Common myeloid progenitor, CD34-positive (primary cell): ENCODE data around the gene RAP2B.
A peak's percentile ranks its signal among the peaks of the same experiment; 100 is the strongest.

ENCODE experiments used
- CTCF ChIA-PET: fragments of 350-600 bp; sonication (Branson Sonifier 250); formaldehyde crosslinking; loops from one replicate; lab custom pipeline; 2021; ENCODE audit warnings: antibody characterized with exemption; lab: Charles Lee
- POLR2A ChIA-PET: fragments of 350-600 bp; sonication (Branson Sonifier 250); formaldehyde crosslinking; loops from one replicate; lab custom pipeline; 2021; ENCODE audit warnings: antibody characterized with exemption; lab: Charles Lee
- DNase-seq, 3 donors: peaks; one replicate each; pipeline versions ENCODE4 v3.0.0 to v3.0.0-alpha.2; 2013
- H3K27ac ChIP-seq, 2 experiments: 1 replicate in 1 of 2; 2 replicates in 1 of 2; pipeline ENCODE4 v1.7.0; 2013; ENCODE audit warnings: inconsistent platforms in 2 of 2, low read length in 2 of 2, mild to moderate bottlenecking in 2 of 2, low read depth in 1 of 2, moderate library complexity in 1 of 2; ENCODE audit not compliant: severe bottlenecking in 2 of 2, insufficient read depth in 1 of 2, poor library complexity in 1 of 2
- H3K27me3 ChIP-seq, 5 experiments: replicated peaks in 2 of 5; 1 replicate in 3 of 5; 2 replicates in 2 of 5; pipeline versions ENCODE4 v1.6.1 to v1.7.0; 2013; ENCODE audit warnings: low read length in 4 of 5, mild to moderate bottlenecking in 2 of 5, moderate library complexity in 2 of 5, inconsistent platforms in 1 of 5; ENCODE audit not compliant: insufficient read depth in 5 of 5, control insufficient read depth in 4 of 5
- H3K36me3 ChIP-seq, 4 experiments: 1 replicate in 2 of 4; 2 replicates in 2 of 4; pipeline versions ENCODE4 v1.6.1 to v1.7.0; 2013; ENCODE audit warnings: low read length in 3 of 4, control low read depth in 1 of 4, mild to moderate bottlenecking in 1 of 4; ENCODE audit not compliant: control insufficient read depth in 4 of 4, insufficient read depth in 4 of 4
- H3K4me1 ChIP-seq, 4 experiments: 1 replicate in 3 of 4; 2 replicates in 1 of 4; pipeline versions ENCODE4 v1.6.1 to v1.7.1; 2013; ENCODE audit warnings: low read length in 3 of 4, mild to moderate bottlenecking in 3 of 4, control low read depth in 1 of 4, inconsistent platforms in 1 of 4, moderate library complexity in 1 of 4; ENCODE audit not compliant: control insufficient read depth in 4 of 4, insufficient read depth in 4 of 4; ENCODE audit errors: control extremely low read depth in 1 of 4
- H3K4me3 ChIP-seq, 7 experiments: 1 replicate in 4 of 7; 2 replicates in 3 of 7; pipeline versions ENCODE4 v1.5.1 to v1.7.0; 2013; ENCODE audit warnings: mild to moderate bottlenecking in 7 of 7, low read length in 6 of 7, moderate library complexity in 6 of 7, inconsistent platforms in 2 of 7, low read depth in 2 of 7, control low read depth in 1 of 7; ENCODE audit not compliant: insufficient read depth in 4 of 7, control insufficient read depth in 1 of 7; ENCODE audit errors: extremely low read depth in 1 of 7
- H3K9me3 ChIP-seq, 5 experiments: 1 replicate in 4 of 5; 2 replicates in 1 of 5; pipeline versions ENCODE4 v1.6.1 to v1.7.1; 2013; ENCODE audit warnings: low read length in 4 of 5, mild to moderate bottlenecking in 2 of 5, inconsistent platforms in 1 of 5, low read depth in 1 of 5, moderate library complexity in 1 of 5; ENCODE audit not compliant: control insufficient read depth in 4 of 5, insufficient read depth in 2 of 5; ENCODE audit errors: control extremely low read depth in 1 of 5
- WGBS: methylation state at CpG from one replicate; pipeline ENCODE4 v1.1.5; 2013; ENCODE audit not compliant: insufficient coverage; 5-methylcytosine and 5-hydroxymethylcytosine counted together

The RAP2B gene

GRCh38 chr3:153130312-153130977 is 31.6 kb upstream of the RAP2B start:
- peak in 2 of 3 donors; percentile 14 to 24 for DNase-seq
- Histone ChIP-seq H3K27ac (no peak overlapping the region), H3K4me3 (no peak overlapping the region), H3K36me3 (no peaks in the 10 kb centered on the region), H3K4me1 (peaks cover 0 to 7% (median 0%) of the 10 kb centered on the region in 4 experiments), H3K9me3 (no peaks in the 10 kb centered on the region), H3K27me3 (no peaks in the 10 kb centered on the region)
- ChIA-PET POLR2A (no interaction called here), CTCF (no interaction called here)
- no CpG with 5 or more reads among the region's 2 CpGs for whole genome bisulfite sequencing

GRCh38 chr3:153137626-153138025 is 24.4 kb upstream of the RAP2B start:
- Histone ChIP-seq H3K36me3 (no peaks in the 10 kb centered on the region), H3K4me3 (no peak overlapping the region), H3K27me3 (no peaks in the 10 kb centered on the region), H3K4me1 (peaks cover 0 to 14% (median 12%) of the 10 kb centered on the region in 4 experiments), H3K27ac (no peak overlapping the region), H3K9me3 (no peaks in the 10 kb centered on the region)
- ChIA-PET CTCF (no interaction called here), POLR2A (no interaction called here)
- DNase-seq, result peak in 2 of 3 donors; percentile 65 to 76
- no CpG with 5 or more reads among the region's 2 CpGs for WGBS

GRCh38 chr3:153138276-153139210 is 23.5 kb upstream of the RAP2B start:
- no peaks in the 10 kb centered on the region for H3K36me3 ChIP-seq
- peaks cover 0 to 14% (median 12%) of the 10 kb centered on the region in 4 experiments for H3K4me1 ChIP-seq
- H3K4me3 ChIP-seq, result no peak overlapping the region
- POLR2A ChIA-PET, result no interaction called here
- no peaks in the 10 kb centered on the region for H3K9me3 ChIP-seq
- CTCF ChIA-PET, result no interaction called here
- no peak overlapping the region for H3K27ac ChIP-seq
- peak in 2 of 3 donors; percentile 53 to 54 for DNase-seq
- H3K27me3 ChIP-seq, result no peaks in the 10 kb centered on the region
- 44% methylated on average over 4 of the region's 5 CpGs for WGBS

- POLR2A ChIA-PET, result no interaction called here
- Histone ChIP-seq H3K4me3 (no peak overlapping the region), H3K36me3 (no peaks in the 10 kb centered on the region), H3K9me3 (no peaks in the 10 kb centered on the region), H3K27me3 (no peaks in the 10 kb centered on the region), H3K27ac (no peak overlapping the region), H3K4me1 (peaks cover 5 to 18% (median 7%) of the 10 kb centered on the region in 4 experiments)
- no peak for DNase-seq
- no CpG with 5 or more reads among the region's 1 CpG for WGBS
- CTCF ChIA-PET, result no interaction called here
Measured at GRCh38 chr3:153142961-153143360, 19.1 kb upstream of the RAP2B start.

GRCh38 chr3:153144071-153144470 is 18.0 kb upstream of the RAP2B start:
- WGBS, result no CpG with 5 or more reads among the region's 1 CpG
- Histone ChIP-seq H3K36me3 (no peaks in the 10 kb centered on the region), H3K27ac (no peak overlapping the region)

DNA sequence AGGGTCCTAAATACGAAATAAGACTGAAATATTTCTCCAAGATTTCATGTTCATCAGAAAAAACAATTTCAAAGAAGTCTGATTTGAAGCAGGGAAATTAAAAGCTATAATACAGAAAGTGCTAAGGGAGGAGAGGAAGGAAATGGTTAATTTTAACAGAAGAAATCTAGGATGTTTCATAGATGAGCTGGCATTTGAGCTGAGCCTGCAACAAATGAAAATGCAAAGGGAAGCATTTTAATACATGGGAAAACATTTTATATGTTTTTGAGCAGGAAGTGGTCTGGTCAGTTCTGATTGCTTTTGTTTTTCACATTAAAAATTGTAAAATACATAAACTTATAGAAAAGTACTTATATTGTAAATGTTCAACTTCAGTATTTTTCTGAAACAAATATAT is 17.2 kb upstream of the RAP2B start:
- POLR2A ChIA-PET, result no interaction called here
- no peak for DNase-seq
- Histone ChIP-seq H3K4me3 (no peak overlapping the region), H3K9me3 (no peaks in the 10 kb centered on the region), H3K27me3 (no peaks in the 10 kb centered on the region), H3K4me1 (peaks cover 0 to 12% (median 3%) of the 10 kb centered on the region in 4 experiments), H3K36me3 (no peaks in the 10 kb centered on the region), H3K27ac (no peak overlapping the region)
- CTCF ChIA-PET, result interaction anchor here (1.1 kb wide), 1 partner anchor 11 kb away, joined by 3 read pairs; no protein-coding TSS in a partner anchor
- WGBS, result no CpG with 5 or more reads among the region's 1 CpG

More at GRCh38 chr3:153144071-153144470, 18.0 kb upstream of the RAP2B start:
- Histone ChIP-seq H3K27me3 (no peaks in the 10 kb centered on the region), H3K4me1 (peaks cover 0 to 12% (median 3%) of the 10 kb centered on the region in 4 experiments), H3K4me3 (no peak overlapping the region), H3K9me3 (no peaks in the 10 kb centered on the region)
- DNase-seq, result no peak
- ChIA-PET CTCF (interaction anchor here (1.1 kb wide), 1 partner anchor 12 kb away, joined by 3 read pairs; no protein-coding TSS in a partner anchor), POLR2A (no interaction called here)

- CTCF ChIA-PET, result interaction anchor here (1.1 kb wide), 1 partner anchor 11 kb away, joined by 3 read pairs; no protein-coding TSS in a partner anchor
- POLR2A ChIA-PET, result no interaction called here
- no peak overlapping the region for H3K27ac ChIP-seq
Measured at GRCh38 chr3:153145454-153145853, 16.6 kb upstream of the RAP2B start.

More at GRCh38 chr3:153145454-153145853, 16.6 kb upstream of the RAP2B start:
- H3K27me3 ChIP-seq, result no peaks in the 10 kb centered on the region
- peaks cover 0 to 12% (median 3%) of the 10 kb centered on the region in 4 experiments for H3K4me1 ChIP-seq
- no peak for DNase-seq
- H3K36me3 ChIP-seq, result no peaks in the 10 kb centered on the region
- H3K4me3 ChIP-seq, result no peak overlapping the region
- H3K9me3 ChIP-seq, result no peaks in the 10 kb centered on the region
